ENCODE results near the gene ANKZF1. TPM values are rescaled to one million over a fixed set of nuclear protein-coding genes. Genes with fewer than 3 reads are reported as not detected.

The ANKZF1 gene
- total RNA-seq, 3 donors from 2014 or later (not counting 1 experiment from before 2014, with no cell fraction given), result 100 to 148 (median 117) TPM

- H3K27ac Mint-ChIP-seq, result peak within 1 kb of the TSS; percentile 86 to 98
- no peak for TF ChIP-seq CTCF (IDR thresholded peaks at IDR 0.05)
- peak within 1 kb of the TSS; percentile 94 for H3K4me3 Mint-ChIP-seq
- DNase-seq (peak; percentile 93 to 94), ATAC-seq (peak; percentile 76 to 90 (median 84))
- WGBS (ENCODE audit: insufficient coverage), result under 1% methylated on average over 46 of the region's 46 CpGs
- peaks cover 45 to 60% of the 10 kb centered on the region in 2 donors for H3K4me1 Mint-ChIP-seq
- Histone ChIP-seq H3K9me3 (ENCODE audit: control insufficient read depth, insufficient read depth, low read length) (no peaks in the 10 kb centered on the region), H3K27me3 (ENCODE audit: control insufficient read depth, insufficient read depth, low read length) (no peaks in the 10 kb centered on the region), H3K4me3 (ENCODE audit: low read length) (peak within 1 kb of the TSS; percentile 96), H3K27ac (ENCODE audit: low read length) (peak within 1 kb of the TSS; percentile 97), H3K4me1 (ENCODE audit: control insufficient read depth, insufficient read depth, low read length) (peaks cover 53% of the 10 kb centered on the region), H3K36me3 (ENCODE audit: control insufficient read depth, insufficient read depth, low read length) (peaks cover 24% of the 10 kb centered on the region)
- H3K9me3 Mint-ChIP-seq, result no peaks in the 10 kb centered on the region
- H3K27me3 Mint-ChIP-seq (ENCODE audit: low read depth in 2 of 2), result no peaks in the 10 kb centered on the region
- intact Hi-C loops (cut with micrococcal nuclease), result loop anchor here (1.0 to 2.0 kb wide), 2 partner anchors 8 to 17 kb away; partner anchors contain the start of genes ANKZF1, ATG9A, TUBA4A and TUBA4B
- no peaks in the 10 kb centered on the region for H3K36me3 Mint-ChIP-seq
Observed at GRCh38 chr2:219245148-219245898, 15.7 kb downstream of the ANKZF1 start, which contains the start of the genes GLB1L and STK16. GLB1L (minus strand) TSS chr2:219245444; CDS start chr2:219243573, 1,871 bp downstream. STK16 (plus strand) TSS chr2:219245479; CDS start chr2:219246000, 521 bp downstream.

DNA sequence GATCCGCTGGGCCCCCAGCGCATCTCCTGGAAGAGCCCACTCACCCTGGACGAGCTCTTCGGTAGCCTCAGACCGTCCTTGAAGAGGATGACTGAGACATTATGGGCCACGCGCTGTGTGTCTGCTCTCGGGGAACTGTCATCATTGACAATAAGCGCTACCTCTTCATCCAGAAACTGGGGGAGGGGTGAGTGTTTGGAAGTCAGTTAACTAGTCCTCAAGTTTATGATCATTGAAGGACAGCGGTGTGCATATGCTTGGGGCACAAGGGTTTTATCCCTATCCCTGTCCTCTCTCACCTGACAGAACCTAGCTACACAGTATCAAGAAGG, 16.3 kb downstream of the ANKZF1 start:
- Histone ChIP-seq H3K4me3 (ENCODE audit: low read length) (peak overlapping the region; percentile 96), H3K27me3 (ENCODE audit: control insufficient read depth, insufficient read depth, low read length) (no peaks in the 10 kb centered on the region), H3K27ac (ENCODE audit: low read length) (peak overlapping the region; percentile 97), H3K9me3 (ENCODE audit: control insufficient read depth, insufficient read depth, low read length) (no peaks in the 10 kb centered on the region), H3K4me1 (ENCODE audit: control insufficient read depth, insufficient read depth, low read length) (peaks cover 58% of the 10 kb centered on the region), H3K36me3 (ENCODE audit: control insufficient read depth, insufficient read depth, low read length) (peaks cover 29% of the 10 kb centered on the region)
- Mint-ChIP-seq H3K4me1 (peaks cover 50 to 66% of the 10 kb centered on the region in 2 donors), H3K27me3 (ENCODE audit: low read depth in 2 of 2) (no peaks in the 10 kb centered on the region), H3K4me3 (peak overlapping the region; percentile 94), H3K27ac (peak overlapping the region; percentile 86 to 98), H3K9me3 (no peaks in the 10 kb centered on the region), H3K36me3 (no peaks in the 10 kb centered on the region)
- DNase-seq, result peak in 1 of 2 donors; percentile 42
- intact Hi-C loops (cut with micrococcal nuclease), result loop anchor here (1.0 to 2.0 kb wide), 2 partner anchors 7 to 17 kb away; partner anchors contain the start of genes ANKZF1, ATG9A, TUBA4A and TUBA4B
- TF ChIP-seq CTCF (IDR thresholded peaks at IDR 0.05), result no peak
- 25% methylated on average over 10 of the region's 10 CpGs for WGBS (ENCODE audit: insufficient coverage)
- ATAC-seq, result peak in 1 of 3 donors; percentile 3

GRCh38 chr2:219246559-219246958, 17.0 kb downstream of the ANKZF1 start:
- Histone ChIP-seq H3K36me3 (ENCODE audit: control insufficient read depth, insufficient read depth, low read length) (peaks cover 36% of the 10 kb centered on the region), H3K27ac (ENCODE audit: low read length) (peak overlapping the region; percentile 97), H3K9me3 (ENCODE audit: control insufficient read depth, insufficient read depth, low read length) (no peaks in the 10 kb centered on the region), H3K27me3 (ENCODE audit: control insufficient read depth, insufficient read depth, low read length) (no peaks in the 10 kb centered on the region), H3K4me1 (ENCODE audit: control insufficient read depth, insufficient read depth, low read length) (peaks cover 65% of the 10 kb centered on the region), H3K4me3 (ENCODE audit: low read length) (no peak overlapping the region)
- no peak for DNase-seq
- ATAC-seq, result no peak
- peak overlapping the region; percentile 94 for H3K4me3 Mint-ChIP-seq
- peaks cover 54 to 69% of the 10 kb centered on the region in 2 donors for H3K4me1 Mint-ChIP-seq
- peak overlapping the region; percentile 86 to 98 for H3K27ac Mint-ChIP-seq
- no peak for TF ChIP-seq CTCF (IDR thresholded peaks at IDR 0.05)
- H3K36me3 Mint-ChIP-seq, result no peaks in the 10 kb centered on the region
- no peaks in the 10 kb centered on the region for H3K9me3 Mint-ChIP-seq
- WGBS (ENCODE audit: insufficient coverage), result 98% methylated on average over 10 of the region's 10 CpGs
- no peaks in the 10 kb centered on the region for H3K27me3 Mint-ChIP-seq (ENCODE audit: low read depth in 2 of 2)
- intact Hi-C loops (cut with micrococcal nuclease), result no loop called here
